ENCODE measurements around the gene IL12RB1.
"Not testable (repeated sequence)": the region's sequence is repeated elsewhere in the genome, so short reads cannot be mapped to it uniquely, and the experiment has no call there.

Gene IL12RB1

GRCh38 chr19:18112989-18113478 lies 26.3 kb upstream of the IL12RB1 start:
- peak; percentile 71 to 81 for DNase-seq (ENCODE audit: low read depth in 2 of 2)

DNA sequence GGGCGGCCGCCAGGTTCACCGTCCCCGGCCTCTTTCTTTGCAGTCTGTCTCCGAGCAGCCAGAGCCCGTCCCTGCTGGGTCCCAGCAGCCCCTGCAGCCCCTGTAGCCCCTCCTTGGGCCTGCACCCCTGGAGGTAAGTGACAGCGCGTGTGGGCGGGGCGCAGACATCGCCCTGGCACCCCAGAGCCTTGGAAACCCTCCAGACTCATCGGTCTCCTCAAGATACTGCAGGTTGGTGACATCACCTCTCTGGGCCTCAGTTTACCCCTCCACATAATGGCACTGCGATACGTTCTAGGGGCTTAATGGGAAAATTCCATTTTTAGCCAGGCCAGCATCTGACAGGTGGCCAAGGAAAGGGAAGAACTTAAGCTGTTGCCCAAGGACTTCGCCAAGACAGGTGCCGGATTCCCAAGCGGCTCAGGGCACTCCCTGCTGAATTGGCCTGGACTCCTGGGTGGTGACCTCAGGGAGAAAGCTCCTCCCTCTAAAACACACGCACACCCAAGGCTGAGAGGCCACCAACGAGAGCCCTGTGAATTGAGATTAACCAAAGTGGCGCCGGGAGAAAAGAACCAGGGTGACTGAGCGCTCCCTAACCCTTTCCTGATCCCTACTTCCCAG lies 24.0 kb upstream of the IL12RB1 start:
- DNase-seq (ENCODE audit: low read depth in 2 of 2): no peak

GRCh38 chr19:18109733-18110608 lies 23.2 kb upstream of the IL12RB1 start:
- DNase-seq (ENCODE audit: low read depth in 2 of 2): peak; percentile 37 to 61

- no peak for DNase-seq (ENCODE audit: low read depth in 2 of 2)
Measured at GRCh38 chr19:18109341-18109732, 22.6 kb upstream of the IL12RB1 start.

DNA sequence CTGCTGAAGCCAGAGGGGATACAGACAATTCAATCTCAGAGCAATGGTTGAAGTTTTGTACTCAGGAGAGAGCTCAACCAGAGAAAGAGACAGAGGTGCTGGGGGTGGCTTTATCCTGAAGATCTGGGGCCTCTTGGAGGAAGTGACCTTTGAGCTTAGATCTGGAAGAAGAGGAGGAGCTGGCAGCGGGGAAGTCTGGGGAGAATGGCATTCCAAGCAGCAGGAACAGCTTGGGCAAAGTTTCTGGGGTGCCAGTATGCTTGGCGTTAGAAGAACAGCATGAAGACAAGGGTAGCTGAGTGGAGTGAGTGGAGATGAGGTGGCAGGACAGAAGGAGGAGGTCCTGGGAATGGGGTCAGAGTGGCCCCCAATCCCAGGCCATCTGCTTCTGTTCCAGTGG lies 22.2 kb upstream of the IL12RB1 start:
- no peak for DNase-seq (ENCODE audit: low read depth in 2 of 2)

- no peak for DNase-seq (ENCODE audit: low read depth in 2 of 2)
Measured at GRCh38 chr19:18107235-18107634, 20.5 kb upstream of the IL12RB1 start.

GRCh38 chr19:18105259-18105658 lies 18.5 kb upstream of the IL12RB1 start:
- DNase-seq (ENCODE audit: low read depth in 2 of 2): not testable (repeated sequence)

- no peak for DNase-seq (ENCODE audit: low read depth in 2 of 2)
Measured at GRCh38 chr19:18104793-18105131, 18.0 kb upstream of the IL12RB1 start.

DNA sequence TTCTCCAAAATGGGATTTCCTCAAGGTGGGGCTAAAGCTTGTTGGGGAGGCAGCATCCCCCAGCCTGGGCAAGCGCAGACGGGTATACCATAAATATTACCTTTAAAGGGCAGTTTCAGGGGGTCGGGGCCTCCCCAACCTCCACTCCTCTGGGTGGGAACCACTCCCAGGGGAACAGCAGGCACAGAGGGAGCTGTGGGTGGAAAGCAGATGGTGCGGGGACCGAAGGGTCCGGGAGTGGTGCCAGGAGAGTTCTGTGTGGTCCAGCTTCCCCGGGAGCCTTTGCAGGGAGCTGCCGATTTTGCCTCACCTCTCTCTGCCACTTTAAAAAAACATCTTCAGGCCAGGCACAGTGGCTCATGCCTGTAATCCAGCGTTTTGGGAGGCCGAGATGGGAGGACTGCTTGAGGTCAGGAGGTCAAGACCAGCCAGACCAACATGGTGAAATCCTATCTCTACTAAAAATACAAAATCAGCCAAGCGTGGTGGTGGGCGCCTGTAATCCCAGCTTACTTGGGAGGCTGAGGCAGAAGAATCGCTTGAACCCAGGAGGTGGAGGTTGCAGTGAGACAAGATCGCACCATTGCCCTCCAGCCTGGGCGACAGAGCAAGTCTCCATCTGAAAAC lies 16.3 kb upstream of the IL12RB1 start:
- no peak for DNase-seq (ENCODE audit: low read depth in 2 of 2)

GRCh38 chr19:18101268-18101667 lies 14.5 kb upstream of the IL12RB1 start:
- no peak for DNase-seq (ENCODE audit: low read depth in 2 of 2)

GRCh38 chr19:18100710-18101109 lies 14.0 kb upstream of the IL12RB1 start:
- no peak for DNase-seq (ENCODE audit: low read depth in 2 of 2)

DNA sequence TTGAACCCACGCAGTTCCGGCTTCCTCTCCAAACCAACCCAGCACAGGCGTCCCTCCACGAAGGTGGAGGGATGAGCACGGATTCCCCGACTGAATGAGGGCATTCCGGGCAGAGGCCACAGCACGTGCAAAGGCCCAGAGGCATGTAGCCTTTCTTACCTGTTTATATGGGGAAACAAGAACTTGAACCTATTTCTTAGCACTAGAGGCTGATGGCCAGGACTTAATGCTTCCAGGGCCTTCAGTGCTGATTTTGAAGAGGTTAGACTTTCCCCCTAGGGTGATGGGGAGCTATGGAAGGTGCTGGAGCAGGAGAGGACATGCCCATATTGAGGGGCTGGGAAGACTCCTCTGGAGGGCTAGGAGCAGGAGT lies 12.9 kb upstream of the IL12RB1 start:
- no peak for DNase-seq (ENCODE audit: low read depth in 2 of 2)

DNA sequence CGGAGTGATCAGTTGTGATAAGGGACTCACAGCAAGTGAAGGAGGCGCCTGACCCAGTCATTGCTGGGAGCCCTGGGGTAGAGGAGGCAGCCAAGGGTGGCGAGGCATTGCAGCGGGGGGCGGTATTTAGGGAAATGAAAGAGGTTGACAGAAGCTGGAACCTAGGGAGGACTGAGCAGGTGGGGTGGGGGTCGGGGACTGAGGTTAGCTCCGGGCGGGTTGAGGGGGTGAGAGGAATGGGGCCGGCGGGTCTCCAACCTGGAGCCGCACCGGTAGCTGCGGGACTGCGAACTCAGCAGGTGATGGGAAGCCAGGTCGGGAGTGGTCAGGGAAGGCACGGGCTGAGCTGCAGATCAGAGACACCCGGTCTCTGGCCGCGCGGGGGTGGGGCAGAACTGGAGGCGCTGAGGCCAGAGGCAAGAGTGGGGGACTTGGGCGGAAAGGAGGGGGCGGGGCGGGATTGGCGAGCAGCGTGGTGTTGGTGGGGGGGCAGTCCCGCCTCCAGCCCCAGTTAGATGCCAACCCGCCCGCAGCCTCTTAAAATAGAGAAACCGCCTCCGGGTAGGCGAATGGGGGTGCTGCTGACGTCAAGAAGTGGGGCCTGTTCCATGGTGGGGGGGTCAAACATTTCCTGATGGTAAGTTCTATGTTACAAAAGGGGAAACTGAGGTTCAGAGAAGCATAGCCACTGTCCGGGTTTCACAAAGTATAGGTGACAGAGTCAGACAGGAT lies 12.3 kb upstream of the IL12RB1 start:
- no peak for DNase-seq (ENCODE audit: low read depth in 2 of 2)

- no peak for DNase-seq (ENCODE audit: low read depth in 2 of 2)
Measured at GRCh38 chr19:18097993-18098890, 11.5 kb upstream of the IL12RB1 start.

GRCh38 chr19:18097217-18097992 lies 10.7 kb upstream of the IL12RB1 start, which contains the start of gene MAST3:
Gene MAST3, plus strand, starts transcription at chr19:18097778. Its CDS starts 15 bp downstream, at chr19:18097793.
- DNase-seq (ENCODE audit: low read depth in 2 of 2): peak; percentile 82 to 90

- no peak for DNase-seq (ENCODE audit: low read depth in 2 of 2)
Measured at GRCh38 chr19:18096258-18096657, 9.5 kb upstream of the IL12RB1 start.

- no peak for DNase-seq (ENCODE audit: low read depth in 2 of 2)
Measured at GRCh38 chr19:18093439-18094161, 6.9 kb upstream of the IL12RB1 start.

DNA sequence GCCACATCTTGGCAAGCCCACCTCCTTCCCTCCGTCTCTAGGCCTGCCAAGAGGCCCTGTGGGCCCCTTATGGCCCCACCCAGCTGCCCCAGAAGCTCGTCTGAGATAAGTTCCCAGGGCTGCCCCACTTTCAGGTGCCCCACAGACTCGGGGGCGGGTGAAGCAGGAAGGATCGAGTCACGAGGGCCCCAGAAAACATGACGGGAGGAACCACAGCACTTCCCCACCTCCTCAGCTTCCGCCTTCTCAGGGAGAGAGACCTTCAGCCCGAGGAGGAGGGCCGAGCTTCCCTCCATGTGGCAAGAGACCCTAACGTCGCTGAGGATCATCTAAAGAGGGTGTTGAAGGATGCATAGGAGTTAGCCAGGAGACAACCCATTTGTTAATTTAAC lies 4.5 kb upstream of the IL12RB1 start:
- DNase-seq (ENCODE audit: low read depth in 2 of 2): peak; percentile 69 to 76

DNA sequence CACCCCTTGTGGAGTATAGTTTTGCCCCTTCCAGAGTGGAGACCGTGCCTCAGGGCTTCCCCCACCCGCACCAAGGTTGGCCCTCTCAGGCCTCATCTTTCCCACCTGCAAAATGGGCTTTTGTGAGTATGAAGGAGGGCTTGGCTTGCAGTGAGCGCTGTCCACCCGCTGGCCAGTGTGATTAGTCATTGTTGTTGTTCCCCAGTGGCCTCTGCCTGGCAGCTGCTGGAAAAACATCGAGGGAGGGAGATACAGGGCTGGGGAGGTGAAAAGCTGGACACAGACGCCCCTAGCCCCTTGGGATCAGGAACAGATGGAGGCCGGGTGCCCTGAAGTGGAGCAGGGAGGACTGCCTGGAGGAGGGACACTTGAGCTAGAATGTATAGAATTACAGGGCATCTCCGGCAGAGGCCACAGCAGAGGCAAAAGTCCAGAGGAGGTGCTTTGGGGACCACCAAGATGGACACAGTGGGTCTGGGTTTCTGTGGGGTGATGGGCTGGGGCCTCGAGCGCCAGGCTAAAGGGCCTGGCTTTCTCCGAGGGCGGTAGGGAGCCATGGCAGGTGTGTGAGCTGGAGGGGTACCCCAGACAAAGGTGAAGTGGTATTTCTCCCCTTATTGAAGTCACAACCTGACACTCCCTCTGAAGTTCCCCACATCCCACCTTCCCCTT lies 3.9 kb upstream of the IL12RB1 start:
- DNase-seq (ENCODE audit: low read depth in 2 of 2): no peak
